LNCaP clone FGC (cell line): Measurements from ENCODE around the gene MIOX.

Experiments
- DNase-seq: peaks from one replicate; pipeline ENCODE4 v3.0.0-alpha.2; 2011; ENCODE audit warnings: low read depth
- H3K4me3 ChIP-seq: 2 replicates; pipeline ENCODE4 v1.5.1; 2011; ENCODE audit warnings: mild to moderate bottlenecking, low read depth, low read length, control low read depth
- CTCF ChIP-seq: IDR thresholded peaks from 2 replicates; pipeline ENCODE4 v1.5.1; 2012; ENCODE audit warnings: mild to moderate bottlenecking; ENCODE audit not compliant: control insufficient read depth, insufficient read depth; ENCODE audit errors: extremely low read depth

The MIOX gene

GRCh38 chr22:50463188-50463900 is 23.3 kb upstream of the MIOX start:
- no peak for TF ChIP-seq CTCF
- no peak overlapping the region for H3K4me3 ChIP-seq
- DNase-seq, result no peak

GRCh38 chr22:50464451-50464850 is 22.2 kb upstream of the MIOX start:
- no peak overlapping the region for H3K4me3 ChIP-seq
- DNase-seq, result no peak
- no peak for TF ChIP-seq CTCF

- H3K4me3 ChIP-seq, result no peak overlapping the region
- DNase-seq, result no peak
- no peak for TF ChIP-seq CTCF
Measured at GRCh38 chr22:50465066-50465930, 21.4 kb upstream of the MIOX start.

GRCh38 chr22:50467341-50467740 is 19.3 kb upstream of the MIOX start:
- H3K4me3 ChIP-seq, result no peak overlapping the region
- no peak for DNase-seq
- no peak for TF ChIP-seq CTCF

- TF ChIP-seq CTCF, result no peak
- H3K4me3 ChIP-seq, result no peak overlapping the region
Measured at GRCh38 chr22:50467773-50468440, 18.8 kb upstream of the MIOX start.

GRCh38 chr22:50468626-50469025 is 18.0 kb upstream of the MIOX start:
- no peak overlapping the region for H3K4me3 ChIP-seq
- no peak for TF ChIP-seq CTCF
- no peak for DNase-seq

More at GRCh38 chr22:50467773-50468440, 18.8 kb upstream of the MIOX start:
- no peak for DNase-seq
